DMS79 treated with DMSO at 0.1 percent for 48 hours (cell line): ENCODE measurements around the gene PRLH.
"Not testable (repeated sequence)": the region's sequence is repeated elsewhere in the genome, so short reads cannot be mapped to it uniquely, and the experiment has no call there.

Source experiments
- DNase-seq: peaks from one replicate; lab custom pipeline; 2025; lab: John Stamatoyannopoulos, UW

Gene PRLH

DNA sequence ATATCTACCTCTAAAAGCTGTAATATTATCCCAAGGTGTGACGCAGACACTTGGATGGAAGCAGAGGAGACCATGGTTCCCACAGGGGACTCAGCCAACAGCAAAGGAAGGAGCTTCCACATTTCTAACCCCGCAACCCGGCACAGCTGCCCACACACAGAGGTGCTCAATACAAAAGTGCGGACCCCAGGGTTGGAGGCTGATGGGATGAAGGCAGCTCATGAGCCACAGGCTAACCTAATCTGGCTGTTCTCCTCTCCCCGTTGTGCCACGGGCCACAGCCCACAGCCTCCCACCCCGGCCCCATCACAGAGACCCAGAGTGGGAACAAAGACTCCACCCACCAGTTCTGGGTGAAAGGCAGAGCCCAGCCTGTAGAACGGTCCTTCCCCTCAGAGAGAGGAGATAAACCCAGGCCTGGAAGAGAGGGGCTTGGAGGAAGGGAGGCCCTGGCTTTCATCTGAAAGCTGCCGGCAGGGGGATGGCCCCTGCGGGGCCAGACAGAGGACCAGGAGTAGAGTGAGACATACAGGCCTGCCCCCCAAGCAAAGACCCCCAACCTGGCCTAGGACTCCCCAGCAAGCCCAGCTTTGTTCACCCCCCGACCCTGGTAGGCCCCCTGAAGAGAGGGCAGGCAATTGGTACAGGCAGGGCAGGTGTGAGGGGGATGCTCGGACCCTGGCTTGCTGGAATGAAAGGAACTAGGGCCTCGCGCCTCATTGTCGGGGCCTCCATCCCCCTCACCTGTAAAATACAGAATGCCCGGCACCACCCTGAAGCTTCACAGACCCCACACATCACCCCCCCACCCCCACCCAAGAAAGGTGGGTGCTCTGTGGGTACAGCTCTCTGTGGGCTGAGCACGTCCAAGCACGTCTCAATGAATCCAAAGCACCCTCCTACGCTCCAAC lies 17.3 kb downstream of the PRLH start:
- no peak for DNase-seq

DNA sequence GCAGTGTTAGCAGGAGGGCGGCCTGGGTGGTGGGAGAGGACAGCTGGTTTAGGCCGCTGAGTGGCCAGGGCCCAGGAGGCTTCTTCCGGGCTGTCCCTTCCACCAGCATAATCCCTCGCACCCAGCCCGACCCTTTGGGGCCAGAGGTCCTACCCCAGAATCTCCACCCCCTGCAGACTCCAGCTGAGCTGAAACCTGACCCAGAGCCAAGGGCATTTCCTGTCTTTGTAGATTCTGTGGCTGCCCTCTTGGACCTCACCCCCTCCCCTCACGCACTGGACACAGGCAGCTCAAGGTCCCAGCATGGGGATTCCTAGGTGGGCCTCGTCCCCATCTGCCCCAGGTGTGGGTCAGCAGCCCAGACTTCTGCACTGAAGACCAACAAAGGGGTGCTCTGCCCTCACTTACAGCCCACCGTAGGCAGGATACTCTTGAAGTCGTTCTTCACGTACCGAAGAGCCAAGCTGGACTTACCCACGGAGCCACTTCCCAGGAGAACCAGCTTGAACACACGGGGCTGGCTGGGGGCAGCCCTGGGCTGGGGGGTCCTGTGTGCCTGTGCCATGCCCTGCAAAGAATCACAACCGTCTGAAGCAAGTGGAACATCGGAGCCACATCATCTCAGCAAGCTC lies 19.3 kb downstream of the PRLH start:
- no peak for DNase-seq

DNA sequence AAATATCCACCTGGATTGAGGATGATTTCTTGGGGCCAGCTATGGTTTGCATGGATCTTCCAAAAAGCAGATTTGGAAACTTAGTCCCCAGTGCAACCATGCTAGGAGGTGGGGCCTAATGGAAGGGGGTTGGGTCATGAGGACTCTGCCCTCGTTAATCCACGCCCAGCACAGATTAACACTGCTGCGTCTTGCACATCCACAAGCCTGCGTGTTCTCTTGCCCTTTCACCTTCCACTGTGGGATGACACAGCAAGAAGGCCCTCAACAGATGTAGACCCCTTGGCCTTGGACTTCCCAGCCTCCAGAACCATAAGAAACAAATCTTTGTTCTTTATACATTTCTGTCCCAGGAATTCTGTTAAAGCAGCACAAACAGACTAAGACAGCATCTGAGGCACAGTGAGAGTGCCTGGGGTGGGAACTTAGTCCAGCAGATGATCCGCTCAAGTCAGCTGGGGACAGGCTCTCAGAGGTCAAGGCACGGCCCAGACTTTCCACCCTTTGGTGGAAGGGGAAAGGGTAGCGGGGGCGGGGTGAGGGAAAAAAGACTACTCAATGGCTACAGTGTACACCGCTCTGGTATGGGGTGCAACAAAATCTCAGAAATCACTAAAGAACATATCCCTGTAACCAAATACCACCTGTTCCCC lies 21.8 kb downstream of the PRLH start:
- no peak for DNase-seq

DNA sequence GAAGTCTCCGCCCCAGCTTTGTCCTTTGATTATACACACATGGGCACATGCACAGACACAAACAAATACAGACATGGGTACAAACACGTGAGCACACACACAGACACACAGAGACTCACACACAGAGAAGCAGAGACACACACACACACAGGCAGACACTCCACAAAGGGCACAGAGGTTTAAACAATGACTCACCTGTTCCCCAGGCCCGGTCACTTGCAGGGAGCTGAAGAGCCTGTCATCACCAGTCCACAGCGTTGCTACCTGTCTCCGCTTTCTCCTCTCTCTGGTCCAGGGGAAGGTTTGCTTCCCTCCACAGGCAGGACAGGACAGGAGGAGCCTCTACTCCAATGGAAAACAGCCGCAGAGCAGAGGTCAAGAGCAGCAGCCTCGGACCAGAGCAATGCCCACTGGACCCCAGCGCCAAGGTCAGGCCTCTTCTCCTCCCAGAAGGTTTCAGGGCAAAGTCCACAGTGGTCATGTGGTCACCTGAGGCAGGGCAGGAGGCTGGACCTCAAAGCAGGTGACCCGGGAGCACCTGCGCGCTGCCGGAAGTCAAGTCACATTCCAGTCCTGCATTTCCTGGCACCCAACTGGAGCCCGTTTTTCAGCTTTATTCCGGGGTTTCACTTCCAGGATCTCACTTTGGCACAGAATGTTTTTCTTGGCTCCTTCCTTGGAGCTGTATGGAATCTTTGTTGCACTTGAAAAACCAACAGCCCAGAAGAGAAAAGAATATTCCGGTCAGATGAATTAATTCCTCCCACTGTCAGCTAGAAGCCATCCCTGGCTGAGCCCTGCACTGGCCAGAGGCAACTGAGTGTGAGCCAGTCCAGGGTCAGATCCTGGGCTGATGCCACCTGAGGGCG lies 24.1 kb downstream of the PRLH start, which contains the start of gene RAB17:
TSS of gene RAB17 (minus strand) at position 463 of the 869 bp plus-strand sequence. CDS start 4,580 bp downstream, outside the sequence.
- DNase-seq = peak; percentile 82

DNA sequence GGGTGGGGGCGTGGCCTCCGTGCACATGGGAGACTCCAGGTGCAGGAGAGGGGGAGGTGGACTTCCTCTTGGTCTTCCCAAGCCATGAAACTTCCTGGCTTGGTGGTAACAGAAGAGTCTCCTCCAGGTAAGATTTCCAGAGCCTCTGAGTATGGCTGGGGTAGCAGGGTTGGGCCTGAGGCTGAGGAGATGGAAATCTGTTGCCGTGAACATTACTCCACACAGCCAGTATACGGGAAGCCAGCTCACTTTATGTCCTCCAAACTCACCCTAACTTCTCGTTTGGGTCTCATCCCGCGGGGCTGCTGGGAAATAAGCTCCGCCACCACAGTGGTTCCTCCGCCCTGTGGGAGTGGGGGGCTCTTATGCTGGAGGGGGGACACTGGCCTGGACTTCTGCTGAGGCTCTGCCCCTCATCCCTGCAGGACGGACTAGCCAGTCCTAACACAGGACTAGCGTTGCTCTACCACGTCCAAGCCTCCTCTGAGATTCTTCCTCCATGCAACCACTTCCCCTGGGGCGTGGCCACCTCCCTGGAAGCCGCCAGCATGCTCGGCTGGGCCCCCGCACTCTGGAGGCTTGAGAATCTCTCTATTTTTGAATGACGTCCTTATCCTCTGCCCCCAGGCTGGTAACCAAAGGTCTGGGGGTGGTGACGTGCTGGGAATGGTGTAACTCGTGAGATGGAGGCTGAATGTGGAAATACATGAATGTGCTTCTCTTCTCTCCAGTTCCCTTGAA lies 24.9 kb downstream of the PRLH start:
- DNase-seq = peak; percentile 21

DNA sequence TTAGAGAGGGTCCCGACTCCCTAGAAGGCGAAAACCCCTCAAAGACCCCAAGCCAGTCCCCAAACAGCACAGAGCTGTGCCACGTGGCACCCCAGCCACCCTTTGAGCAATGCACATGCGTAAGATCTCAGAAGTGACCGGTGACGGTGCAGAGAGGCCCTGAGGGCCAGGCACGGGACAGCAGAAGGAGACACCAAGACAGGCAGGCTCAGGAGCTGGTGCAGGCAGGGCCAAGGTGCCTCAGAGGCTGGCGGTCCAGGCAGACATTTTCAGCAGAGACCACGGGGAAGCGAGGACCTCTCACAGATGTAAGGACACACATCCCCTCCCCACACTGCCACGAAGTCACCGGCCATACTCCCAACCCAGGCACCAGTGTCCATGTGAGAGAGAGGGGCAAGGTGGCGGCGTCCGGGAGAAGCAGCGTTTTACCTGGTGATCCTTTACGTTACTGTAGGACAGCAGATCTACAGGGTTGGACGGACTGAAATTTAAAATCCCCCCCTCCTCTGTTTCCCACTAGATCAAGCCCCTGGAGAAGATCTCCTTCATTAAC lies 26.1 kb downstream of the PRLH start:
- no peak for DNase-seq

DNA sequence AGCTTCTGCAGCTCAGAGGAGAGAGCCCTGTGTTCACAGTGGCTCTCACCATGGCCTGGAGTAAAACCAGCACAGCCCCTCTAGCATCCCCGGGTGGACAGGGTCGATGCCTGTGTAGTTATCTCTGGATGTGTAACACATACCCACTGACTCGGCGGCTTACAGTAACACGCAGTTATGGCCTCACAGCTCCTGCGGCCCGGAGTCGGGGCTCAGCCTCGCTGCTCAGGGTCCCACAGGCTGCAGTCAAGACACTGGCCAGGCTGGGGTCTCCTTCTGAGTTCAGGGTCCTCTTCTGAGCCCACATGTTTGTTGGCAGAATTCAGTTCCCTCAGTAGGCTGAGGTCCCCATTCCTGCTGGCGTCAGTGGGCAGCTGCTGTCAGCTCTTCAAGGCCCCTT lies 26.7 kb downstream of the PRLH start:
- no peak for DNase-seq

DNA sequence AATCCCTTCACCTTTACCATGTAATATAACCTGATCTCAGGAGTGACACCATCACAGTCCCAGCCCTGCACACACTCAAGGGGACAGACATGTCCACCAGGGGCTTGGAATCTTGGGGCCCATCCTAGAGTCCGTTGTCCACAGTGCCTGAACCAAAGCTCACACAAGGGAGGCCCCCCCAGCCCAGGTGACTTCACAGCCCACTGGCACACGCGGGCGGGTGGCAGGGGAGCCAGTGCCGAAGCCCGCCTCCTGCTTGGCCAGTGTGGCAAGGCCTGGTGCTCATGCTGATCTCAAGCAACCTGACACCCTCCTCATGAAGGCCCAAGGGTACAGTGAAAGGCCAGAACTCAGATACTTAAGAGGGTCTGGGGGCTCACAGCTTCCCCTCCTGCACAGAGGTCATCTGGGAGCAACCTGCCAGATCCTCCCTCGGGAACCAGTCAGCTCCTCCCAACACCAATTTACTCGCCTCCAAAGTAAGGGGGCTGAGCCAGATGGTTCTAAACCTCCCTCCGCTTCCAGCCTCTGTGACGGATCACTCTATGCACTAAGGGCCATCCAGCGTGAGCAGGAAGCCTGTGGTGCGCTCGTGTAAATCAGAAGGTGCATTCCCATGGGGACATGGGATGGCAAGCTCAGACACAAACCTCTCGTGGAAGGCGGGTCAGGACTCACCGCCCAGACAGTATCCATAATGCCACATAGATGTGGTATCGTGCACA lies 27.4 kb downstream of the PRLH start:
- peak; percentile 4 for DNase-seq

DNA sequence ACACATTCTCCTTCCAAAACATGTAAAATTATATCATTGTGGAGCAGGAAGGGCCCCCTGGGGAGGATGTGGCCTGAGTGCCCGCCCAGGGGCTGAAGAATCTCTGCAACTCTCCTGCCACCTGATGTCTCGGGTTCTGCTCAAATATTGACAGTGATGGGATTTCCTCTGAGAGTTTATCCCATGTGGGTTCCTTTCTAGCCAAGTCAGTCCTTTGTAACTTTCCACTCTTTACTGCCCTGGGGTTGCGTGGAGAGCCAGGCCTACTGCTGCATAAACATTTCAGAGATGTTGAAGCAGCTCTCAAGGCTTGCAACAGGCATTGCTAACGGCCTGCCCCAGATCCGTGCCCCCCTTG lies 28.1 kb downstream of the PRLH start:
- DNase-seq = peak; percentile 10

- DNase-seq = not testable (repeated sequence)
Measured at GRCh38 chr2:237595829-237596519, 29.6 kb downstream of the PRLH start.

DNA sequence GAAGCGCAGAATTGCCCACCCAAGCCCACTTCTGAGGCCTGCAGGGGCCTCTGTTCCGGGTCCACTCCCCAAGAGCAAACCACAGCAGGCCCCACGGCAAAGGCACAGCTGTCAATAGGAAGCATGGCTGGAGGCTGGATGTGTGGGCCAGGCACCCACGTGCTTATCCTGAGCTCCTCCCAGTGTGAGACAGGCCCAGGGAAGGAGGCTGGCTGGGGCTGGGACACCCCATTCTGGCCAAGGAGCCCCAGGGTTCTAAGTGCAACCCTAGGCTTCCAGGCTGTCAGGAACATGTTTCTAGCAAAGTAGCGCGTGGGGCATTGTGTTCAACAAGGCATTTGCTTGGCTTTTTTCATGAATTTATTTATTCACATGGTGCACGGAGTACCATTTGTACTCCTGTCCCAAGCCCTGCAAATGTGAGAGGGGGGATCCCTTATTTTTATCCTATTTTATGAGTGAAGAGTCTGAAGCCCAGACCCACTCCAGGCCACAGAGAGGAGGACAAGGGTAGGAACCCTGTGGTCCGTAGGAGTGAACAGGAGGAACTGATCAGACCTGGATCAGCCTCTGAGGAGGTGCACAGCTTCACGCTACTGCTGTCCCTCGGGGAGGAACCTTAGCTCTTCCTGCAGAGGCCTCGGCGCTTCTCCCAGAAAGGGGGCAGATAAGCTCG lies 30.3 kb downstream of the PRLH start:
- no peak for DNase-seq

- no peak for DNase-seq
Measured at GRCh38 chr2:237597196-237598145, 31.1 kb downstream of the PRLH start.

DNA sequence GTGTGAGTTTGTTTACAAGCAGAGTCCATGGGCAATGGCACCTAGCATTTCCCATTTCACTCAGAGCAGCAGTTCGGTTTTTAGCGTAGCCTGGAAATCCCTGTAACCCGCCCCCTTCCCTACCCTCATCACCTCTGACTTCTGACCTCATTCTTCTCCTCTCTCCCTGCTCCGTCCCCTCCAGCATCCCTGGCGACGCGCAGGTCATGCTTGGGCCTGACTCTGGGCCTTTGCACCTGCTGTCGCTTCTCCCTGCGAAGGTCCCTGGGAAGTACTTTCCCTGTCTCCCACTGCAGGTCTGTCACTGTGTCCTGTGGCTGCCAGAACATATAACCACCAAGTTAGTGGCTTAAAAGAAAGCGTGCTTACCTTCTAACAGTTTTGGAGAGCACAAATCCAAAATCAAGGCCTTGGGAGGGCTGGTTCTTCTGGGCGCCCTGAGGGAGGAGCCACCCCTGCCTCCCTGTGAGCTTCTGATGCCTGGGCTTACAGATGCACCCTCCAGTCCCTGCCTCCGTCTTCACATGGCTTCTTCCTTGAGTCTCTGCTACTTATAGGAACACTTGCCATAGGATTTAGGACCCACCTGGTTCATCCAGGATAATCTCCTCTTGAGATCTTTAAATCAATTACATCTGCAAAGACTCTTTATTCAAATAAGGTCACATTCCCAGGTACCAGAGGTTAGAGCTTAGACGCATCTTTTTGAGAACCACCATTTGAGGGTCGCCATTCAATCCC lies 32.3 kb downstream of the PRLH start:
- DNase-seq = no peak

GRCh38 chr2:237599465-237600110 lies 33.2 kb downstream of the PRLH start:
- no peak for DNase-seq

DNA sequence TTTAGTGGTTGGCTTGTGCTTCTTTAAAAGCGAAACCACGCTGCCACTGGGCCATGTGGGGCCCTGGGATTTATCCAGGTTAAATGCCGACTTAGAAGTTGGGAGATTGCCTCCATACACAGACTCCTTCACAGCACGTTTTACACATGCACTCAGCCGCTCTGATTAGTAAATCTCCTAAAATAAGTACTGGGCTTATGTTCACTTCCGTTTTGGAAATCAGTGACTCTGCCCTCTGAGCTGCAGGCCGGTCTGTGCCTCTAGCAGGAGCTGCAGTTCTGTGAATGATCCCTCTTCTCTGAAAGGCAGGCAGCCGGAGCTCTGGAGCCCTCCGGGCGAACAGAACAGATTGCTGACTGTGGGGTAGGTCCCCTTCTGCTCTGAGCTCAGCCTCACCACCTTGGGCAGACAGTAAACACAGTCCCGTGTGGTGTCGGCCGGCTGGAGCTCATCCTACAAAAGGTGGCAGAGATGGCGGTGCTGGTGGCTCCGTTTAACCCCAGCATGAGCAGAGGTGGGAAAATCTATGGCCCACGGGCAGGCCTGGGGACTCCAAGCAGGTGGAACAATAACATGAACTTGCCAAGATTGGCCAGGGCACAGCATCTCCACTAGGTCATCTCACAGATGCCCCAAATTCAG lies 34.0 kb downstream of the PRLH start:
- no peak for DNase-seq
